Measurements from ENCODE around the gene PPP1R13L.

Gene PPP1R13L

GRCh38 chr19:45364696-45365095, 40.2 kb downstream of the PPP1R13L start:
- Mint-ChIP-seq H3K27me3 (no peaks in the 10 kb centered on the region), H3K4me3 (no peak overlapping the region), H3K9me3 (no peaks in the 10 kb centered on the region), H3K4me1 (peaks cover 14% of the 10 kb centered on the region), H3K36me3 (no peaks in the 10 kb centered on the region), H3K27ac (no peak overlapping the region)

- Mint-ChIP-seq H3K27me3 (no peaks in the 10 kb centered on the region), H3K4me1 (peaks cover 11% of the 10 kb centered on the region), H3K36me3 (no peaks in the 10 kb centered on the region), H3K9me3 (no peaks in the 10 kb centered on the region), H3K4me3 (no peak overlapping the region), H3K27ac (no peak overlapping the region)
These were observed 40.9 kb downstream of the PPP1R13L start for GRCh38 chr19:45363861-45364459.

- H3K9me3 Mint-ChIP-seq, result no peaks in the 10 kb centered on the region
- no peaks in the 10 kb centered on the region for H3K27me3 Mint-ChIP-seq
- H3K36me3 Mint-ChIP-seq, result peaks cover 1% of the 10 kb centered on the region
- H3K27ac Mint-ChIP-seq, result no peak overlapping the region
- no peak overlapping the region for H3K4me3 Mint-ChIP-seq
- no peaks in the 10 kb centered on the region for H3K4me1 Mint-ChIP-seq
These were observed 42.6 kb downstream of the PPP1R13L start for GRCh38 chr19:45362291-45362690.

DNA sequence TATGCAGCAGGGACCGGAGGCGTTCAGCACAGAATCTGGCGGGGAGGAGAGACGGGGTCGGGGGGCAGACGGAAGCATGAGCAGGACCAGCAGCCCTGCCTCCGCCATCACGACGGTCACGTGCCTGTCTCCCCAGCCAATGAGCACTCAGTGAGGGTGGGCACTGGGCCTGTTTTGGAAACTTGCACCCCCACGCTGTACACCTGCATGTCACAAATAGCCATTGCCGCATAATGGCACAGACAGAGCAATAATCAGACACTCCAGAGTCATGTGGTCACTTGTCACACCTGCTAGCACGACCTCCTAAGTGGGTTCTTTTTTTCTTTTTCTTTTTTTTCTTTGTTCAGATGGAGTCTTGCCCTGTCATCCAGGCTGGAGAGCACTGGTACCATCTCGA, 43.3 kb downstream of the PPP1R13L start:
- Mint-ChIP-seq H3K36me3 (peaks cover 1% of the 10 kb centered on the region), H3K4me3 (no peak overlapping the region), H3K9me3 (no peaks in the 10 kb centered on the region), H3K27ac (no peak overlapping the region), H3K27me3 (no peaks in the 10 kb centered on the region), H3K4me1 (no peaks in the 10 kb centered on the region)

- Mint-ChIP-seq H3K4me1 (no peaks in the 10 kb centered on the region), H3K36me3 (peaks cover 3% of the 10 kb centered on the region), H3K9me3 (no peaks in the 10 kb centered on the region), H3K4me3 (no peak overlapping the region), H3K27me3 (no peaks in the 10 kb centered on the region), H3K27ac (no peak overlapping the region)
These were observed 46.6 kb downstream of the PPP1R13L start for GRCh38 chr19:45358213-45358792.

- Mint-ChIP-seq H3K36me3 (peaks cover 3% of the 10 kb centered on the region), H3K4me1 (no peaks in the 10 kb centered on the region), H3K27me3 (no peaks in the 10 kb centered on the region), H3K9me3 (no peaks in the 10 kb centered on the region), H3K27ac (no peak overlapping the region), H3K4me3 (no peak overlapping the region)
These were observed 47.5 kb downstream of the PPP1R13L start for GRCh38 chr19:45357445-45357783.

- no peak overlapping the region for H3K27ac Mint-ChIP-seq
- H3K4me3 Mint-ChIP-seq, result no peak overlapping the region
- no peaks in the 10 kb centered on the region for H3K4me1 Mint-ChIP-seq
- no peaks in the 10 kb centered on the region for H3K27me3 Mint-ChIP-seq
- H3K9me3 Mint-ChIP-seq, result no peaks in the 10 kb centered on the region
- peaks cover 3% of the 10 kb centered on the region for H3K36me3 Mint-ChIP-seq
These were observed 48.0 kb downstream of the PPP1R13L start for GRCh38 chr19:45356760-45357444.

- no peak overlapping the region for H3K4me3 Mint-ChIP-seq
- no peak overlapping the region for H3K27ac Mint-ChIP-seq
- no peaks in the 10 kb centered on the region for H3K9me3 Mint-ChIP-seq
- no peaks in the 10 kb centered on the region for H3K27me3 Mint-ChIP-seq
- H3K36me3 Mint-ChIP-seq, result peaks cover 3% of the 10 kb centered on the region
- H3K4me1 Mint-ChIP-seq, result no peaks in the 10 kb centered on the region
These were observed 49.0 kb downstream of the PPP1R13L start for GRCh38 chr19:45355910-45356309.

DNA sequence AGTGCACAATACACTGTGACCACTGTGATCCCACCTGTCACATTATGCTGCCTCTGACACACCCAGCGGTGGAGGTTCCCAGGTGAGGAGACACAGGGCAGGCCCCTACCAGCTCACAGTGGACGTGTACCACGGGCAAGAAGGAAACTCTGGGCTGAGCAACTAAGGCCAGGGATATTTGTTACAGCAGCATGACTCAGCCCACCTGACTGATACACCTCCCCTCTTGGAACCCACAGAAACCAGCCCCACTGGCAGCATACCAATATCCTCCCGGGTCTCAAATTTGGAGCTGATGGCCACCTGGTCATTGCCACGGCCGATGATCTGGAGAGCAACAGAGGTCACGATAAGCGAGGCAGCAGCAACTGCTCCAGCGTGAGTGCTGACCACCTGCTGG, 49.5 kb downstream of the PPP1R13L start:
- Mint-ChIP-seq H3K27me3 (no peaks in the 10 kb centered on the region), H3K4me1 (no peaks in the 10 kb centered on the region), H3K4me3 (no peak overlapping the region), H3K27ac (no peak overlapping the region), H3K36me3 (peaks cover 3% of the 10 kb centered on the region), H3K9me3 (no peaks in the 10 kb centered on the region)

- Mint-ChIP-seq H3K9me3 (no peaks in the 10 kb centered on the region), H3K27ac (no peak overlapping the region), H3K36me3 (peaks cover 3% of the 10 kb centered on the region)
These were observed 50.5 kb downstream of the PPP1R13L start for GRCh38 chr19:45354241-45354842.

GRCh38 chr19:45352914-45353796, 51.7 kb downstream of the PPP1R13L start:
- H3K27ac Mint-ChIP-seq, result no peak overlapping the region
- H3K4me3 Mint-ChIP-seq, result no peak overlapping the region
- H3K27me3 Mint-ChIP-seq, result no peaks in the 10 kb centered on the region
- H3K36me3 Mint-ChIP-seq, result peaks cover 3% of the 10 kb centered on the region
- no peaks in the 10 kb centered on the region for H3K4me1 Mint-ChIP-seq
- H3K9me3 Mint-ChIP-seq, result no peaks in the 10 kb centered on the region

More at GRCh38 chr19:45354241-45354842, 50.5 kb downstream of the PPP1R13L start:
- Mint-ChIP-seq H3K4me1 (no peaks in the 10 kb centered on the region), H3K4me3 (no peak overlapping the region), H3K27me3 (no peaks in the 10 kb centered on the region)

DNA sequence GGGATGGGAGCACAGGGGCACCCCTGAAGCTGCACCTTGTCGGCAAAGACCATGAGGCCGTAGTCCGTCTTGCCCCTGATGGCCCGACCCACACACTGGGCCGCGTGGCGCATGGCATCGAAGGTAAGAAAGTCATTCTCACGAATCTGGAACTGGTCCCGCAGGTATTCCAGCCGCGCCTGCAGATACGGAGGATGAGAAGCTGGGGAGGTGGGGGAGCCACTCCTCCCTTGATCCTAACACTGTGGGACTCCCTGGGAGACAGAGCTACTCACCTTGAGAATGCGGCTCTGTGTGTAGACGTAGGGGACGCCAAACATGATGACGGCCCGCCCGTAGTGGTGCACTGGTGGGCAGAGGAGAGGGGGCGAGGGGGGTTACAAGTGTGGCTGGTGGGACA, 52.4 kb downstream of the PPP1R13L start:
- peaks cover 2% of the 10 kb centered on the region for H3K36me3 Mint-ChIP-seq
- no peak overlapping the region for H3K4me3 Mint-ChIP-seq
- H3K4me1 Mint-ChIP-seq, result no peaks in the 10 kb centered on the region
- no peak overlapping the region for H3K27ac Mint-ChIP-seq
- H3K27me3 Mint-ChIP-seq, result no peaks in the 10 kb centered on the region
- H3K9me3 Mint-ChIP-seq, result no peaks in the 10 kb centered on the region

DNA sequence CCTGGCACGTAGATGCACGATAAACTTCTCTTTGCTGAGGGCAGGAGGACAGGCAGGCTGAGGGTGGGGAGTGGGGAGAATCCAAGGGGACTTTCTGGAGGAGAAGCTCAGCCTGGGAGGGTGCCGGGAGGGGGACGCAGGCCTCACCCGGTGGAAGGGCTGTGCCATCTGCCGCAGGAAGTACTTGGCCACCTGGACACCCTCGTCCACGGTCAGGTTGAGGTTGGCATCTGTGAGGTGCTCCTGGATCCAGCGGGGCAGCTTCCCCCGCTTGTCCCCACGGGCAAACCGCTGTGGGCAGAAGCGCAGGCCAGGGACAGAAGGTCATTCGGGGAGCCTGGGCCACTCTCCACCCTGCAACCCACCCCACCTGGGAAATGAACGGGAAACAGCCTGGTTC, 52.8 kb downstream of the PPP1R13L start:
- Mint-ChIP-seq H3K4me1 (no peaks in the 10 kb centered on the region), H3K27ac (no peak overlapping the region), H3K9me3 (no peaks in the 10 kb centered on the region), H3K4me3 (no peak overlapping the region), H3K27me3 (no peaks in the 10 kb centered on the region), H3K36me3 (peaks cover 2% of the 10 kb centered on the region)

- Mint-ChIP-seq H3K4me3 (no peak overlapping the region), H3K9me3 (no peaks in the 10 kb centered on the region), H3K27ac (no peak overlapping the region), H3K27me3 (no peaks in the 10 kb centered on the region), H3K36me3 (peaks cover 2% of the 10 kb centered on the region), H3K4me1 (no peaks in the 10 kb centered on the region)
These were observed 53.4 kb downstream of the PPP1R13L start for GRCh38 chr19:45351401-45351952.

- H3K27me3 Mint-ChIP-seq, result peaks cover 3% of the 10 kb centered on the region
- no peaks in the 10 kb centered on the region for H3K9me3 Mint-ChIP-seq
- no peaks in the 10 kb centered on the region for H3K4me1 Mint-ChIP-seq
- no peak overlapping the region for H3K4me3 Mint-ChIP-seq
- H3K27ac Mint-ChIP-seq, result no peak overlapping the region
- H3K36me3 Mint-ChIP-seq, result peaks cover 1% of the 10 kb centered on the region
These were observed 54.3 kb downstream of the PPP1R13L start for GRCh38 chr19:45350477-45351058.

Measured in activated naive CD4-positive, alpha-beta T cell treated with anti-CD3 and anti-CD28 coated beads, Interleukin-2, amount 50 U/mL, for 24 hours (primary cell).